Measurements from ENCODE around the gene CLDN15.
A peak's percentile ranks its signal among the peaks of the same experiment; 100 is the strongest.
"Not testable (repeated sequence)": the region's sequence is repeated elsewhere in the genome, so short reads cannot be mapped to it uniquely, and the experiment has no call there.

CLDN15 gene, protein sequence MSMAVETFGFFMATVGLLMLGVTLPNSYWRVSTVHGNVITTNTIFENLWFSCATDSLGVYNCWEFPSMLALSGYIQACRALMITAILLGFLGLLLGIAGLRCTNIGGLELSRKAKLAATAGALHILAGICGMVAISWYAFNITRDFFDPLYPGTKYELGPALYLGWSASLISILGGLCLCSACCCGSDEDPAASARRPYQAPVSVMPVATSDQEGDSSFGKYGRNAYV

DNA sequence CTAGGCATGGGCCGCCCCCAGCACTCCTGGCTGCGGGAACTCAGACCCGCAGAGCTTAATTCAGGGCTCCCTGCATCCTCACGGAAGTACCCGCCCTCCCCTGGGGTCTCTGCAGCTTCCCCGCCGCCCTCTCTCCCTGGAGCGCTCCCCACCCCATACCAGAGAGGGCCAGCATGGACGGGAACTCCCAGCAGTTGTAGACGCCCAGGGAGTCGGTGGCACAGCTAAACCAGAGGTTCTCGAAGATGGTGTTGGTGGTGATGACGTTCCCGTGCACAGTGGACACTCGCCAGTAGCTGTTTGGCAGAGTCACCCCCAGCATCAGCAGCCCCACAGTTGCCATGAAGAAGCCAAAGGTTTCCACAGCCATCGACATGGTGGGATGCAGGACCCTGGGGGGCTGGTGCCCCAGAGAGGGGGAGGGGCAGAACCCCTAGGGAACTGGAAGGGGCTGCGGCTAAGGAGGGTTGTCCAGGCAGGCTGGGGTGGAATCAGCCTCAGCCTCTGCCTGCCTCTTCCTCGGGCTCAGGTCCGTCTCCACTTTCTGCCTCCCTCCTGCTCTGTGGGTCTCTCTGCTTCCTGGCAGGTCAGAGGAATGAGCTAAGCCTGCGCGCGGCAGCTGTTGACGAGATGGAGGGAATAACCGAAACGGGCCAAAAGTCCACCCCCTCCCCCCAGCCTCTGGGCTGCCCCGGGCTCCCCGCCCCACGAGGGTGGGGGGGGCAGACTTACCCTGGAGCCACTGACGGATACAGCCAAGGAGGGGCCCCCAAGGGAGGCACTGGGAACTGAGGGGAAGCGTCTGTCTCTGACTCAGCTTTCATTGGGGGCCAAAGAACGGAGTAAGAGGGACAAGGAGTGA lies at the start of gene CLDN15:
TSS of gene CLDN15 (minus strand) at position 597 of the 862 bp plus-strand sequence. CDS start at position 376, 221 bp downstream.
- no peak for DNase-seq (ENCODE audit: low read depth in 2 of 2)

DNA sequence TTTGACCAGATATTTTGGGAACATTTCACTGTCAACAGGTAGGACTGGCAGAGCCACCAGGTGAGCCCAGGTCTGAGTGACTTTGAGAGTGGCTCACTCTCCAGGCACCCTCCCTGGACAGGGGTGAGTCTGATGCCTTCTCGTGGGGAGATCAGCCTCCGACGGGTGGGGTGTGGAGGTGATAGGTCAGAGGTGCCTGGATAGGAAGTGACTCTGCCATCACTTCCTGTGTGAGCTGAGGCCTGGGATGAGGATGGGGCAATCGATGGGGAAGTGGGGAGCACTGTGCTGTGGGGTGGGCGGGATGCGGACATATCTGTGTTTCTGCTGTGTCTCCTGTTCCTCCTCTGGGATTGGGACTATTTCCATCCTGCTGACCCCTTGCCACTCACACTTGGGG lies 49.4 kb upstream of the CLDN15 start:
- no peak for DNase-seq (ENCODE audit: low read depth in 2 of 2)

DNA sequence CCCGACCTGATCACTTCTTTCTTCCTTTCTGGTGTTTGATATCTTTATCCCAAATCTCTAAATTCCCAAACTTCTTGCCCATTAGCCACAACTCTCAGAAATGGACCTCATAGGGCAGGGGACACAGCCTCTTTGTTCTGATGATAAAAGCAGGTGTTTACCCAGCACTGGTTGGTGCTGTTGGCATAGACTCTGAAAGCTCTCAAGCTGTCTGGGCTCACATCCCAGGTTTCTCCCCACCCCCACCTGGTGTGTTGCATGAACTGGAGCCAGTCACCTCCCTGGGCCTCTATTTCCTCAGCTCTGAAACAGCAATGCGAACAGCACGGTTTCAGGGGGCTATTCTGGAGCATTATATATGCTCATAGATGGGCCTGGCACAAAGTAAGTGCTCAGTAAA lies 48.3 kb upstream of the CLDN15 start:
- DNase-seq (ENCODE audit: low read depth in 2 of 2) = not testable (repeated sequence)

DNA sequence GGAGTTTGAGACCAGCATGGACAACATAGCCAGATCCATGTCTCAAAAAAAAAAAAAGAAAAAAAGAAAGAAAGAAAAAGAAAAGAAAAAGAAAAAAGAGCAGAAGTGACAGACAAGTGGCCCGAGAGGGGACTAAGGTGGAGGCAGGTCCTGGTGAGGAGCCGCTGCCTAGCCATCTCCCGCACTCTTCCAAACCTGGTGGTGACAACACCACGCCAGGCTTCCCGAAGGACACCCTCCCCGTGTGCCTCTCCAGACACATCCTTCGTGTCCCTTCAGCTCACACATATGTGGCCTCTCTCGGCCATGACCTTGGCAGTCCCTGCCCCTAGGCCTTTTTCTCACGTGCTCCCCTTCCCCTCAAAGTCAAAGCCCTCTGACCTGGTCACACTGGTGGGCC lies 47.6 kb upstream of the CLDN15 start:
- DNase-seq (ENCODE audit: low read depth in 2 of 2) = no peak

DNA sequence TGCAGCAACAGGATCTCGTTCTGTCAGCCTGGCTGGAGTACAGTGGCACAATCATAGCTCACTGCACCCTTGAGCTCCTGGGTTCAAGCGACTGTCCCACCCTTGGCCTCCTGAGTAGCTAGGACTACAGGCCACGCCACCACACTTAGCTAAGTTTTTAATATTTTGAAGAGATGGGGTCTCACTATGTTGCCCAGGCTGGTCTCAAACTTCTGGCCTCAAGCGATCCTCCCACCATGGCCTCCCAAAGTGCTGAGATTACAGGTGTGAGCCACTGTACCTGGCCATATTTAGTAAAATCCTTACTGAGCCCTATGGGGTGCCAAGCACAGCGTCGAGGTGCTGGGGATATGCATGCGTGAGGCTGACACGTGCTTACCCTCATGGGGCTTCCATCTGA lies 43.3 kb upstream of the CLDN15 start:
- DNase-seq (ENCODE audit: low read depth in 2 of 2) = not testable (repeated sequence)

DNA sequence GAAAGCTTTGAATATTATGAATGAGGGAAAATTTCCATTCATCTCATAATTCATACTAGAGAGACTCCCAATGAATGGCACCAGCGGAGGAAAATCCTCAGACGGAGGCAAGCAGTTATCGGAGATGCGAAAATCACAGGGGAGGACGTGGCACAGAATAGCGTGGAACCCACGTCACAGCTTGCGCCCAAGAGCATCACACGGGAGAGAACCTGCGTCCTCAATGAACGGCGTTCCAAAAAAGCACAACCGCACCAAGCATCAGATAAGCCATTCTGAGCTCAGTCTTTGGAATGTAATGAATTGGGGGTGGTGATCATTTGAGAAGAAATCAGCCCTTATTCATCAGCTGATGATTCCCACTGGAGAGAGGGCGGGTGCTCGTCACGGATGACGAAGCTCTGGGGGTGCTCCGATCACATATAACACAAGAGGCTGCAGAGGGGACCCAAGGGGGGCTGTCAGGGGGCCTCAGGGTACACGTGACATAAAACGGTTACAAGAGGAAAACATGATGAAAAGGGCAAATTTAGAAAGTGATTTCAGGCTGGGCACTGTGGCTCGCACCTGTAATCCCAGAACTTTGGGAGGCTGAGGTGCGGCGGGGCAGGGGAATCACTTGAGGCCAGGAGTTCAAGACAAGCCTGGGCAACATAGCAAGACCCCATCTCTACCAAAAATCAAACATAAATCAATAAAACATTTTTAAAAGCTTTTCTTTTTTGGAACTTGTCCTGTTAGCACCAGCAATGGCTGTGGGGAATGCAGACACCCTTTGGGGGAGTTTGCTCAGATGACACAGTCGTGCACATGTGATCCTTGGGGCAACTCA lies 41.1 kb upstream of the CLDN15 start:
- DNase-seq (ENCODE audit: low read depth in 2 of 2) = no peak

DNA sequence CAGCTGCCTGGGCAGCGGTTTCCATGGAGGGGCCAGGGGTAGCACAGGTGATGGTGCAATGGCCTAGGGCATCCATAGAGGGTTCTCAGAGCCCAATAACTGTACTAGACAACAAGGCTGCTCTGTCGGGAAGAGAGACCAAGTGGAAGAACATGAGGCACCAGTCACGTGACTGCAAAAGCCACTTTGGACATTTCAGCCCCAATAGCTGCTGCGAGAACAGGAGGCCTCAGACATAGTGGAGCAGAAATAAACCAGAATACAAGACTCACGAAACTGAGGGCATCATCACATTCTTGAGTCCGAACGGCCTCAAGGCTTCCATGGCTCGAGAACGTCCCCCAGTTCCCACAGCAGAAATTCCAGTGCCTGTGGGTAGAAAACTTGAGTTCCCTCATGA lies 39.6 kb upstream of the CLDN15 start:
- no peak for DNase-seq (ENCODE audit: low read depth in 2 of 2)

DNA sequence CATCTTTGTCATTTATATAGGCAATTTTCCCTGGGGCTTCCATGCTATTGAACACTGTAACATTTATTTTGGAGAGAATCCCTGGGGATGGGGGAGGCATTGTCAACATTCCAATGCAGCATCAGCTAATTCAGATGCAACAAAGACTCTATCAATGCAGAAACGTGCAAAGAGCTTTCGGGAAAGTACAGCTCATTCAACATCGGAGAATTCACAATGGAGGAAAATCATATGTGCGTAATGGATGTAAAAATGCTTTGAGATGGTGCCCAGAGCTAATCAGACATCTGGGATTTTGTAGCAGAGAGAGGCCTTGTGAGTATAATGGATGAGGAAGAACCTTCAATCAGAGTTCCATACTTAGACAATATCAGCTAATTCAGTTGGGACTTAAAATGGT lies 35.6 kb upstream of the CLDN15 start:
- DNase-seq (ENCODE audit: low read depth in 2 of 2) = no peak

DNA sequence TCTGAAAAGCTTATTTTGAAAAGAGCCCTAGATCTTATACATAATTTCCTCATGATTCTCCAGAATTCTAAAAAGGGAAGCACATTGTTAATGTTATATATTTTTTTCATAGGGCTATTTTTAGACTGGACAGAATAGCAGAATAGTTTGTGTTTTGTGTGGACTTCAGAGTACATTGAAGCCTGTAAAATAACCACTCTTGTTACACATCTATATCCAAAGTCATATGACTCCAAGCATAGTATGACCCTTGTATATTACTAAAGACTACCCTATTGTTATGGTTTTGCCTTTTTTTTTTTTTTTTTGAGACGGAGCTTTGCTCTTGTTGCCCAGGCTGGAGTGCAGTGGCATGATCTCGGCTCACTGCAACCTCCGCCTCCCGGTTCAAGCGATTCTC lies 33.4 kb upstream of the CLDN15 start:
- no peak for DNase-seq (ENCODE audit: low read depth in 2 of 2)

DNA sequence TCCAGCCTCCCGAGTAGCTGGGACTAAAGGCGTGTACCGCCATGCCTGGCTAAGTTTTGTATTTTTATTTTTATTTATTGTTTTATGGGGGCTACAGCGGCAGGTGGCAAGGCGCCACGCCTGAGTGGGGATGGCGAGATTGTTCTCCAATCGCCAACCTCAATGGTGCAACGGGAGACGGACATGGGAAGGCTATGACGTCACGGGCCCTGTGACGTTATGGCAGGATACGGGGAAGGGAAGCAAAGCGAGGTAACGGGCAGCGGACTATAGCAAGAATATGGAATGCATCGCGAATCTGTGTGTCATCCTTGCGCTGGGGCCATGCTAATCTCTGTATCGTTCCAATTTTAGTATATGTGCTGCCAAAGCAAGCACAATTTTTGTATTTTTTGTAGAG lies 32.1 kb upstream of the CLDN15 start:
- no peak for DNase-seq (ENCODE audit: low read depth in 2 of 2)

DNA sequence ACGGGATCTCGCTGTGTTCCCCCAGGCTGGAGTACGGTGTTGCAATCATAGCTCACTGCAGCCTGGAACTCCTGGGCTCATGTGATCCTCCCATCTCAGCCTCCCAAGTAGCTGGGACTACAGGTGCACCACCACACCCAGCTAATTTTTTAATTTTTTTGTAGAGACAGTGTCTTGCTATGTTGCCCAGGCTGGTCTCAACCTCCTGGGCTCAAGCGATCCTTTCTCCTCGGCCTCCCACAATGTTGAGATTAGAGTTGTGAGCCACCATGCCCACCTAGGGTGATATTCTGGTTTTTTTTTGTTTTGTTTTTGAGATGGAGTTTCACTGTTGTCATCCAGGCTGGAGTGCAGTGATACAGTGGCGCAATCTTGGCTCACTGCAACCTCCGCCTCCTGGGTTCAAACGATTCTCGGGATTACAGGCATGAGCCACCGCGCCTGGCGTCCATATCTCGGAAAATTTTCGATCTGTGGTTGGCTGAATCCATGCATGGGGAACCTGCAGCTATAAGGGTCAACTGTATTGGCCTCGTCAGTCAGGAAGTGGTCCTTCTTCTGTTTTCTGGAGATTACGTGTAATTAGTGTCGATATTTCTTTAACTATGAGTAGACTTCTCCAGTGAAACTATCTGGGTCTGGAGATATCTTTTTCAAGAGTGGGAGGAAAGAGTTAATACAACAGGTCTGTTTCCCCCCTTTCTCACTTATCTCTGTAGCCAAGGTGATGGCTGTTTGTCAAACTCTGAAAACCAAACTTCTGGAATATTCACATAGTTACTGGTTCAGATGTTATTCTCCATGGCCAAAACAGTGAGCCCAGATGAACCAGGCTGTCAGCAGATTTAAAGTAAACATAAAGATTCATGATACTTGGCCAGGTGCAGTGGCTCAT lies 28.3 kb upstream of the CLDN15 start:
- DNase-seq (ENCODE audit: low read depth in 2 of 2) = no peak

DNA sequence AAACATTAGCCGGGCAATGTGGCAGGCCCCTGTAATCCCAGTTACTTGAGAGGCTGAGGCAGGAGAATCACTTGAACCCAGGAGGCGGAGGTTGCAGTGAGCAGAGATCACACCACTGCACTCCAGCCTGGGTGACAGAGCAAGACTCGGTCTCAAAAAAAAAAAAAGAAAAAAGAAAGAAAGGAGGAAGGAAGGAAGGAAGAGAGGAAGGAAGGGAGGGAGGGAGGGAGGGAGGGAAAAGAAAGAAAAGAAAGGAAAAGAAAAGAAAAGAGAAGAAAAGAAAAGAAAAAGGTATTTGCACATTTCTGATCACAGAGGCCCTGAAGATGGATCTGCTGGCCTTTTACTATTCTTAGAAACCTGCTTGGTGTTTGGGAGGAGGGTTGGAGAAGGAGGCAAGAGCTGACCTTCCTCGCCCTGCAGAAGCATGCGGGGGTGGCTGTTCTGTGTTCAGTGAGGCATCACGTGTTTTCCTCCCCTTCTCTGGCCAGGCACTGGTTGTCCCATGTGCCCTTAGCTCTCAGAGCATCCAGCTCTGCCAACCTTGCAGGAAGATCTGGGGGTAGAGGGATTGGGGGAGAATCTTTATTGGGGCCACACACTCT lies 26.6 kb upstream of the CLDN15 start:
- DNase-seq (ENCODE audit: low read depth in 2 of 2) = not testable (repeated sequence)

DNA sequence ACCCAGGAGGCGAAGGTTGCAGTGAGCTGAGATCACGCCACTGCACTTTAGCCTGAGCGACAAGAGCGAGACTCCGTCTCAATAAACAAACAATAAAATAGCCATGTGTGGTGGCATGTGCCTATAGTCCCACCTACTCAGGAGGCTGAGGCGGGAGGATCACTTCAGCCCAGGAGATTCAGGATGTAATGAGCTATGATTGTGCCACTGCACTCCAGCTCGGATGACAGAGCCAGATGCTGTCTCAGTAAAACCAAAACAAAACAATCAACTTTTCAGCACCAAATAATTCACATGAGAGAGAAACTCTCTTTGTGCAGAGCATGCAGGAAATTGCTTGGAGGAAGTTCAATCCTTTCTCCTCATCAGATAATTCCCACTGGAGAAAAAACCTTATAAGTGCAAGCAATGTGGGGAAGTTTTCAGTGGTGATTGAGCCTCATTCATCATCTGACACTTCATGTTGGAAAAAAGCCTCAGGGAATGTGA lies 20.7 kb upstream of the CLDN15 start:
- no peak for DNase-seq (ENCODE audit: low read depth in 2 of 2)

DNA sequence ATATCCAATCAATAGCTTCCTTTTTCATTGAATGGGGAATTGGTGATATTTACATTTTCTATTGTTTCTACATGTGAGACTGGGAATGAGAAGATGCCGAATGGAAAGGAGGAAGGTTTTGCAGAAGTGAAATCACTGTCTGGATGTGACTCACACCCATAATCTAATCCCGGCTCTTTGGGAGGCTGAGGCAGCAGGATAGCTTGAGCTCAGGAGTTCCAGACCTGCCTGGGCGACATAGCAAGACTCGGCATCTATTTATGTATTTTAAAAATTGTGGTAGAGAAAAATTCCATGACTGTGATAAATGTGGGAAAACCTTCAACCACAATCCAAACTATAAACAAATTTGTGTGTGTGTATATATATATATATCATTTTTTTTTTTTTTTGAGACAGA lies 18.2 kb upstream of the CLDN15 start:
- no peak for DNase-seq (ENCODE audit: low read depth in 2 of 2)

DNA sequence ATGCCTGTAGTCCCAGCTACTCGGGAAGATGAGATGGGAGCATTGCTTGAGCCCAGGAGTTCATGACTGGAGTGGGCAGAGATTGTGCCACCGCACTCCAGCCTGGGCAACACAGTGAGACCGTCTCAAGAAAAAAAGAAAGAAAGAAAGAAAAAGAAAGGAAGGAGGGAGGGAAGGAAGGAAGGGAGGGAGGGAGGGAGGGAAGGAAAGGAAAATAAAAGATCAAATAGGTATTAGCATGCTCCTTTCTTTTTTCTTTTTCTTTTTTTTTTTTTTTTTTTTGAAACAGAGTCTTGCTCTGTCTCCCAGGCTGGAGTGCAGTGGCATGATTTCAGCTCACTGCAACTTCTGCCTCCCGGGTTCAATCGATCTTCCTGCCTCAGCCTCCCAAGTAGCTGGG lies 15.6 kb upstream of the CLDN15 start:
- not testable (repeated sequence) for DNase-seq (ENCODE audit: low read depth in 2 of 2)

DNA sequence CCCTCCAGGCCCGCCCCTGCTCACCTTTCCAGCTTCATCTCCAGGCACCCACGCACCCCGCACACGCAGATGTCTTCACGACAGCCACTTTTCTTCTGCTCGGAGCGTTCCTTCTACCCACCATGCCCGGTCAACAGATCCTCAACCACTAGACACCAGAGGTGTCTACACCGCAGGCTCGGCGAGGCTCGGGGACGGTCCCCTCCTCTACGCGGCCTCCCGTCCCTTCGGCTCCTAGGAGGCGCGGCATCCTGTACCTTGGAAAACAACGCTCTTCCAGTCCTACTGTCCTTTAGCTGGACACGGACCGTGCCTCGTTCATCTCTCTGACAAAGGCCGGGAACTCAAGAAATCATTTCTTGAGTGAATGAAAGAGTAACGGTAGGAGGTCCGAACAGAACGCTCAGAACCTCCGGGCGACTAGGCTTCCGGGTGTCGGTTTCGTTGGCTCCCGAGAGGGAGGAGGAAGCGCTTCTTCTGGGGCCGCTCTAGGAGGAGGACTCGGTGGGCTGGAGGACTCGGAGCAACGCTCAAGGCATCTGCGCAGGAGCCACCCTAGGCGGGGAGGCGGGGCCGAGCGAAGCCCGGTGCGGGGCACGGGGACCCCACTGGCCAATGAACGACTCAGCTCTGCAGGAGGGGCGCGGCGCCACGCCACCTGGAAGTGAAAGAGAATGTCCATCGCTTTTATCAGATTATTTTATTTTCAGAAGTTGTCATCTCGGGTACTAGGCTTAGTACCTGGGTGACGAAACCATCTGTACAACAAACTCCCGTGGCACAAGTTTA lies 14.5 kb upstream of the CLDN15 start:
- peak; percentile 97 to 98 for DNase-seq (ENCODE audit: low read depth in 2 of 2)

DNA sequence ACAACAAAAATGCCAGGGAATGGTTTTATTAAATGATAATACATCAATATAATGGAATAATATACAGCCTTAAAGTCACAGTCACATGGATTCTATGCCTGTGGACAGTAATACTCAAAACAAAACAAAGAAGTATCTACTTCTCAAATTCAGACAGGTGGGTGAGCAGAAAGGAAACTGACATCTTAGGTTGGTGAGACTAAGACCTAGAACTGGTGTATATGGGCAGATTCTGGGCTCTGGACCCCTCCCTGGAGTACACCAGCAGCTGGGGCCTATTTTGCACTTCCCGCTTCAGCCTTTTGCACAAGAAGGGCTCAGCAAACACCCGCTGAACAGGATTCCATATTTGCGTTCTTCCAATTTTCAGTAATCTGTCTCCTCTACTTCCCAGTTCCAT lies 12.7 kb upstream of the CLDN15 start:
- no peak for DNase-seq (ENCODE audit: low read depth in 2 of 2)

DNA sequence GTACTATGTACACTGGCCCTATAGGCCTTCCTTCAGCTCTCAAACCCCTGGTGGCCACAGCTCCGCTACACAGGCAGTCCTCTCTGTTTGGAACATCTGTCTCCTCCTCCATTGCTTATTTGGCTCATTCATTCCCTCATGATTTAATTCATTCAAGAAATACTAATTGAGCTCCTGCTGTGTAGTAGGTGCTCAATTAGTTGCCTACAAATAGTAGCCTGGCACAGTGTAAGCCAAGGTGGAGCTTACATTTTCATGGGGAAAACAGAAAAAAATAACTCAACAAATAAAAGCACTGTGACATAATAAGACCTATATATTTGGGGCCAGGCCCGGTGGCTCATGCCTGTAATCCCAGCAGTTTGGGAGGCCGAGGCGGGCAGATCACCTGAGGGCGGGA lies 10.7 kb upstream of the CLDN15 start:
- DNase-seq (ENCODE audit: low read depth in 2 of 2) = no peak

DNA sequence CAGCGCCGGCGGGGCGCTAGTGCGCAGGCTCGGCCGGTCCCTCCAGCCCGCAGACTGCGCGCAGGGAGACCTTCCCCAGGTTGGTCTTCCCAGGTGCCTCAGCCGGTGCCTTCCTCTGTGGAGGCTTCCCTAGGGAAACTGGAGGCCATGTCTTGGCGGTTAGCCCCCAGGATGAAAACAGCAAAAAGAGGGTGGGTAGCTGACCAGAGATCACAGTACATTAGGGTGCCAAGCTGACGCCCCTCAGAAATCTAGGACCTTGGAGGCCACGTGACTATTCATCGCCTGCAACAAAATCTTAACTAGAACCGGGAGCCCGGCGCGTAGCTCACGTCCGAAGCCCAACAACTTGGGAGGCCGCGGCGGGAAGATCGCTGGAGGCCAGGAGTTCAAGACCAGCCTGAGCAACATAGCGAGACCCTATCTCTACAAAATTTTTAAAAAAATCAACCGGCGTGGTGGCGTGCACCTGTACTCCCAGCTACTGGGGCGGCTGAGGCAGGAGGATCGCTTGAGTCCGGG lies 7.6 kb upstream of the CLDN15 start:
- no peak for DNase-seq (ENCODE audit: low read depth in 2 of 2)
